Stomach (tissue), 9 donors: ENCODE results near the gene MAEL. TPM values are rescaled to one million over a fixed set of nuclear protein-coding genes. Genes with fewer than 3 reads are reported as not detected.

ENCODE experiments used
- DNase-seq, 2 donors: peaks; one replicate each; pipeline versions ENCODE4 v3.0.0 to v3.0.0-alpha.2; 2013 to 2019
- H3K27ac ChIP-seq, 5 donors: fragments of 200-600 bp in 4 of 5; sonication (generic) in 4 of 5; one replicate each; pipeline ENCODE4 v1.5.1; 2013 to 2019; ENCODE audit warnings: mild to moderate bottlenecking in 1 of 5, moderate library complexity in 1 of 5
- H3K27me3 ChIP-seq, 3 donors: fragments of 200-600 bp; sonication (generic); one replicate each; pipeline ENCODE4 v1.5.1; 2017 to 2019; ENCODE audit warnings: mixed run types in 1 of 3
- H3K36me3 ChIP-seq, 4 donors: fragments of 200-600 bp; sonication (generic); 1 replicate in 3 of 4; 2 replicates in 1 of 4; pipeline ENCODE4 v1.5.1; 2016 to 2019
- H3K4me1 ChIP-seq, 4 donors: fragments of 200-600 bp; sonication (generic); one replicate each; pipeline ENCODE4 v1.5.1; 2016 to 2019
- H3K4me3 ChIP-seq, 4 donors: fragments of 200-600 bp; sonication (generic) in 3 of 4; one replicate each; pipeline ENCODE4 v1.5.1; 2016 to 2019; ENCODE audit warnings: mild to moderate bottlenecking in 1 of 4
- H3K9me3 ChIP-seq, 4 donors: fragments of 200-600 bp; sonication (generic); one replicate each; pipeline ENCODE4 v1.5.1; 2016 to 2019
- EP300 ChIP-seq: sonication (generic); formaldehyde crosslinking; IDR thresholded peaks from one replicate; pipeline ENCODE4 v1.6.1; 2017; ENCODE audit warnings: antibody characterized with exemption
- POLR2A ChIP-seq, 4 donors: fragments of 450-650 bp; IDR thresholded peaks; one replicate each; pipeline ENCODE4 v1.6.1; 2016; ENCODE audit warnings: antibody characterized with exemption in 4 of 4, control low read depth in 2 of 4, mild to moderate bottlenecking in 1 of 4, moderate library complexity in 1 of 4
- POLR2AphosphoS5 ChIP-seq, 3 donors: sonication (generic); formaldehyde crosslinking; IDR thresholded peaks; one replicate each; pipeline ENCODE4 v1.6.1; 2016; ENCODE audit warnings: antibody characterized with exemption in 3 of 3
- WGBS, 5 donors: extraction: QIAGEN DNeasy Blood & Tissue Kit in 3 of 5; methylation state at CpG; one replicate each; pipeline versions ENCODE4 v1.1.5 to v1.1.7; 2013 to 2018; 5-methylcytosine and 5-hydroxymethylcytosine counted together
- intact Hi-C: fragments of 100-400 bp; cut with DNase I; formaldehyde crosslinking; loops from one replicate; pipeline ENCODE4 v1.15.1; 2023; ENCODE audit warnings: low total_unique reads
- polyA plus RNA-seq, 3 donors: library from polyadenylated mRNA; stranded (reverse); fragments of 200-250 nt; gene quantifications; one replicate each; pipeline ENCODE4 v1.2.3, GENCODE V29; 2013
- total RNA-seq, 5 donors: library from RNA; depleted of rRNA; stranded (reverse); fragments of >200 nt; gene quantifications; one replicate each; pipeline versions ENCODE4 v1.1.0 to v1.2.3, GENCODE V29; 2014 to 2016
- TF ChIP-seq, protein P1 (sequence below), 7 experiments: fragments of 450-650 bp in 4 of 7; fragments of 200-600 bp in 3 of 7; sonication (generic) in 3 of 7; IDR thresholded peaks; one replicate each; pipeline ENCODE4 v1.5.1; 2016 to 2019; ENCODE audit warnings: antibody characterized with exemption in 7 of 7, control low read depth in 2 of 7, mild to moderate bottlenecking in 1 of 7
- donor health status: healthy with polysubstance abuse.
- donor health status: Bipolar disorder and iron deficiency.
- donor health status: healthy.

The MAEL gene
- total and polyA plus RNA-seq, 8 donors: 0.08 to 1.1 (median 0.51) TPM; not detected in 4

GRCh38 chr1:167065471-167065870 lies 76.4 kb downstream of the MAEL start:
- 49 to 75% (median 56%) methylated on average over 8 of the region's 8 CpGs for WGBS, 5 donors
- intact Hi-C loops: no loop called here
- Histone ChIP-seq H3K4me1 (peaks cover 0 to 8% (median 7%) of the 10 kb centered on the region in 4 donors), H3K9me3 (no peaks in the 10 kb centered on the region), H3K36me3 (no peaks in the 10 kb centered on the region), H3K27ac (no peak overlapping the region), H3K4me3 (no peak overlapping the region), H3K27me3 (peaks cover 0 to 3% (median 0%) of the 10 kb centered on the region in 3 donors)
- TF ChIP-seq POLR2A (IDR thresholded peaks at IDR 0.05): no peak
- TF ChIP-seq POLR2AphosphoS5 (IDR thresholded peaks at IDR 0.05): no peak
- TF ChIP-seq, protein P1, sequence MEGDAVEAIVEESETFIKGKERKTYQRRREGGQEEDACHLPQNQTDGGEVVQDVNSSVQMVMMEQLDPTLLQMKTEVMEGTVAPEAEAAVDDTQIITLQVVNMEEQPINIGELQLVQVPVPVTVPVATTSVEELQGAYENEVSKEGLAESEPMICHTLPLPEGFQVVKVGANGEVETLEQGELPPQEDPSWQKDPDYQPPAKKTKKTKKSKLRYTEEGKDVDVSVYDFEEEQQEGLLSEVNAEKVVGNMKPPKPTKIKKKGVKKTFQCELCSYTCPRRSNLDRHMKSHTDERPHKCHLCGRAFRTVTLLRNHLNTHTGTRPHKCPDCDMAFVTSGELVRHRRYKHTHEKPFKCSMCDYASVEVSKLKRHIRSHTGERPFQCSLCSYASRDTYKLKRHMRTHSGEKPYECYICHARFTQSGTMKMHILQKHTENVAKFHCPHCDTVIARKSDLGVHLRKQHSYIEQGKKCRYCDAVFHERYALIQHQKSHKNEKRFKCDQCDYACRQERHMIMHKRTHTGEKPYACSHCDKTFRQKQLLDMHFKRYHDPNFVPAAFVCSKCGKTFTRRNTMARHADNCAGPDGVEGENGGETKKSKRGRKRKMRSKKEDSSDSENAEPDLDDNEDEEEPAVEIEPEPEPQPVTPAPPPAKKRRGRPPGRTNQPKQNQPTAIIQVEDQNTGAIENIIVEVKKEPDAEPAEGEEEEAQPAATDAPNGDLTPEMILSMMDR (IDR thresholded peaks at IDR 0.05): no peak
- no peak for TF ChIP-seq EP300
- peak in 1 of 2 donors; percentile 30 for DNase-seq

- H3K36me3 ChIP-seq: no peaks in the 10 kb centered on the region
- no peaks in the 10 kb centered on the region for H3K9me3 ChIP-seq
- 5 to 8% (median 6%) methylated on average over 21 to 31 of the region's 31 CpGs for WGBS, 5 donors
- TF ChIP-seq, protein P1 (IDR thresholded peaks at IDR 0.05): peak in 5 of 7 experiments; percentile 83 to 94 (median 88)
- TF ChIP-seq POLR2A (IDR thresholded peaks at IDR 0.05) (no peak), POLR2AphosphoS5 (IDR thresholded peaks at IDR 0.05) (no peak)
- intact Hi-C loops: no loop called here
- no peak overlapping the region for H3K27ac ChIP-seq
- peak overlapping the region in 3 of 4 donors; percentile 12 to 33 (median 28) for H3K4me3 ChIP-seq
- H3K4me1 ChIP-seq: peaks cover 0 to 8% (median 7%) of the 10 kb centered on the region in 4 donors
- peak; percentile 85 to 89 for DNase-seq
- no peaks in the 10 kb centered on the region for H3K27me3 ChIP-seq
Measured at GRCh38 chr1:167066333-167067122, 77.4 kb downstream of the MAEL start.

DNA sequence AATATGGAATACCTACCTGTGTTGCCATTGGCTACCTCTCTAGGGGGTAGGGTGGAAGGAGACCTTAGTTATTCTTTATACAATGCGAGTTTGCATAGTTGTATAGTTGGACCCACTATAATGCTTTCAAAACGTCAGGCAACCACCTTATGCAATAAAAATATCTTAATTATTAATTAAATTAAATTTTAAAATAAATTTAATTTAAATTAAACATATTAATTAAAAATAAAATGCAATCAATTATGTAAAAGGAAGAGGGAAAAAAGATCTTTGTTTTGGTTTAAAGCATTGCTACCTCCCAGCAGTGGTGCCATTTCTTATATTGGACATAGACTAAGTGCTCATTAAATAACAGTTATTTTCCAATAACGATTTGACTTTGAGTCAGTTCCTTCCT lies 78.8 kb downstream of the MAEL start:
- intact Hi-C loops: no loop called here
- TF ChIP-seq POLR2A (IDR thresholded peaks at IDR 0.05): no peak
- TF ChIP-seq, protein P1 (IDR thresholded peaks at IDR 0.05): no peak
- TF ChIP-seq EP300: no peak
- TF ChIP-seq POLR2AphosphoS5 (IDR thresholded peaks at IDR 0.05): no peak
- no peak for DNase-seq
- no peak overlapping the region for H3K27ac ChIP-seq
- 77 to 88% (median 85%) methylated on average over 3 of the region's 3 CpGs for WGBS, 5 donors
- no peaks in the 10 kb centered on the region for H3K36me3 ChIP-seq
- H3K4me3 ChIP-seq: no peak overlapping the region
- no peaks in the 10 kb centered on the region for H3K27me3 ChIP-seq
- H3K9me3 ChIP-seq: no peaks in the 10 kb centered on the region
- H3K4me1 ChIP-seq: peaks cover 0 to 8% (median 7%) of the 10 kb centered on the region in 4 donors

- 86 to 94% (median 89%) methylated on average over 11 to 13 of the region's 13 CpGs for WGBS, 5 donors
- Histone ChIP-seq H3K4me1 (peaks cover 0 to 8% (median 7%) of the 10 kb centered on the region in 4 donors), H3K36me3 (no peaks in the 10 kb centered on the region), H3K9me3 (no peaks in the 10 kb centered on the region), H3K4me3 (no peak overlapping the region), H3K27me3 (no peaks in the 10 kb centered on the region), H3K27ac (no peak overlapping the region)
- intact Hi-C loops: no loop called here
- no peak for DNase-seq
- TF ChIP-seq, protein P1 (IDR thresholded peaks at IDR 0.05): no peak
- TF ChIP-seq POLR2AphosphoS5 (IDR thresholded peaks at IDR 0.05): no peak
- no peak for TF ChIP-seq POLR2A (IDR thresholded peaks at IDR 0.05)
- no peak for TF ChIP-seq EP300
Measured at GRCh38 chr1:167068761-167069160, 79.7 kb downstream of the MAEL start.
